GM19351 (cell line): Measurements from ENCODE around the gene TNRC6A.
"Not testable (repeated sequence)": the region's sequence is repeated elsewhere in the genome, so short reads cannot be mapped to it uniquely, and the experiment has no call there.

Experiments
- ATAC-seq: cut with Tn5 transposase; IDR thresholded peaks from one replicate; pipeline ENCODE4 v1.9.1; 2021; ENCODE audit warnings: mild to moderate bottlenecking, moderate library complexity; ENCODE audit not compliant: unreplicated experiment

Gene TNRC6A

DNA sequence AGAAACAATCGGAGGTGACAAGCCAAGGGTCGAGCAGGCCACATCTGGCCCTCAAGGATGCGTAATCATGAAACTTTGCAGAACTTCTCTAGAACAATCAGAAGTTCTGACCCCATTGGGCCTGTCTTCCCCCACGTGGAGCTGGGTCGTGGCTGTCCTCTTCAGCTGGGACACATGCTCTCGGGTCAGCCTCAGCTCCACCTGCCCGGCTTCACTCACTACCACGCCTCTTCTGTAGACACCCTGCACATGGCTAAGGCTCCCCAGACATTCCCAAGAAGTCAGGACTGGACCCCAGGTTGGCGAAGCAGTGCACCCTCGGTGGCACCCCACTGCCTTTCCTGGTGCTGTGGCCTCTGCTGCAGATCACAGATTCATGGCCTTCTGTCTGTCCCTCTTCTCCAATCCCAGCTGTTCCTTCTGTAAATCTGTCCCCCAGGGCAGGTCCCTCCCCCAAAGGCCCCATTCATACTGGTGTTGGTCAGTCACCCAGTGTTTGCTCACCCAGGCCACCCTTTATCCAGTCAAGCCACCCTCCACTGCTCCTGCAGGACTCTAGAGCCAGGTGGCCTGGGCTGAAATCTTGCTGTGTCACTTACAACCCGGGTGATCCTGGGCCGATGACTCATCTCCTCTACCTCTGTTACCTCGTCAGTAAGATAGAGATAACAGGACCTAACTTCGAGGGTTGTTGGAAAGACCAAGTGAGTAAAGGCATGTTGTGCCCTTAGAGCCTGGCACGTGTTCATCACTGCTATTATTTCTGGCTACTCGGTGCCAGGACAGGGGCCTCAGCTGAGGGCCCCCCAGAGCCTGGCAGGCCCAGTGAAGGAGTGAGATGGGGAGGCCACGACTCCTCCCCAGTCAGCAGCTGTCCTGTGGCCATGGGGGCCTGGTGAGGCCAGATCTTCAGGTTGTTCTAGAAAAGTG lies 114.9 kb downstream of the TNRC6A start:
- ATAC-seq = no peak

GRCh38 chr16:24845031-24845365 lies 115.5 kb downstream of the TNRC6A start:
- ATAC-seq = not testable (repeated sequence)

DNA sequence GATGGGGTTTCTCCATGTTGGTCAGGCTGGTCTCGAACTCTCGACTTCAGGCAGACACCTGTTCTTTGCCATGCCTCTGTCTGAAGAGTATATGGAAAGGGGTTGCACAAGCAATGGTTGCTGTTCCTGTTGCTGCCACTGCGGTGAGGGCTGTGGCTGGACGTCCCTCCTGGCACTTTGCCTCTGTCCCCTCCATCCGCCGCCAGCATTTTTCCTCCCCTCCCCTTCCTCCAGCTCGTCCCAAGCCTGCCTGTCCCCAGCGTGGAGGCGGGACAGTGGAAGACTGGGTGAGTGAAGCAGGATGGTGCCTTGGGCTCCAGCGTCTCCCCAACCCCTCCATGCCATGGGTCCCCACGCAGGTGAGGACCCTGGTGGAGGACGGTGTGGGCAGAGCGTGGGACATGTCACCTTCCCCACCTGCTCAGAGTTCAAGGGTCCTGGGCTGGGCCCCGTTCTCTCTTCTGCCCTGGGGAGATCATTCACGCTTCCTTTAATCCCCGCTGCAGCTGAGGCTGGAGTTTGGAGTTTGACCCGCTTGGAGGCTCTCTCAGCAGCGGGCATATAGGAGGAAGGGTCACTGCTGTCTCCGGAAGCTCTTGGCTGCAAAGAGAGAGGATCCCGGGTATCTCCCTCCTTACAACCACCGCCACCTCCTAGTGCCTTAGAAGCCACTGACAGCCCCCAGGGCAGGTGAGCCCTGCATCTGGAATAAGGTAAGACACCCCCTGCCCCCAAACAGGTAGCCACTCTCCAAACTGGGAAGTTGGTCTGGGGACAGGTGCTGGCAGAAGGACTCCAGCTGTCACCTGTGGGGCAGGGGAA lies 116.5 kb downstream of the TNRC6A start, which contains the start of gene SLC5A11:
Gene SLC5A11 (plus strand): TSS at position 238 of the 822 bp plus-strand sequence. CDS start 12,681 bp downstream, outside the sequence.
- no peak for ATAC-seq

GRCh38 chr16:24846548-24847357 lies 117.3 kb downstream of the TNRC6A start:
- no peak for ATAC-seq

DNA sequence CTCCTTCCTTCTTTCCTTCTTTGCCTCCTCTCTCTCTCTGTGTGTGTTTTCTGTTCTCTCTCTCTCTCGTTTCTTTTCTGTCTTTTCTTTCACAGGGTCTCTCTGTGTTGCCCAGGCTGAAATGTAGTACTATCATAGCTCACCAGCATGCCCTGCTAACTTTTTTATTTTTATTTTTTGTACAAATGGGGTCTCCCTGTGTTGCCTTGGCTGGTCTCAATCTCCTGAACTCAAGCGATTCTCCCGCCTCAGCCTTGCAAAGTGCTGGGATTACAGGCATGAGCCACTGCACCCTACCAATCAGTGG lies 117.9 kb downstream of the TNRC6A start:
- no peak for ATAC-seq

GRCh38 chr16:24848065-24848464 lies 118.6 kb downstream of the TNRC6A start:
- no peak for ATAC-seq

GRCh38 chr16:24849641-24850040 lies 120.2 kb downstream of the TNRC6A start:
- ATAC-seq = no peak

GRCh38 chr16:24850289-24850938 lies 121.0 kb downstream of the TNRC6A start:
- ATAC-seq = no peak

DNA sequence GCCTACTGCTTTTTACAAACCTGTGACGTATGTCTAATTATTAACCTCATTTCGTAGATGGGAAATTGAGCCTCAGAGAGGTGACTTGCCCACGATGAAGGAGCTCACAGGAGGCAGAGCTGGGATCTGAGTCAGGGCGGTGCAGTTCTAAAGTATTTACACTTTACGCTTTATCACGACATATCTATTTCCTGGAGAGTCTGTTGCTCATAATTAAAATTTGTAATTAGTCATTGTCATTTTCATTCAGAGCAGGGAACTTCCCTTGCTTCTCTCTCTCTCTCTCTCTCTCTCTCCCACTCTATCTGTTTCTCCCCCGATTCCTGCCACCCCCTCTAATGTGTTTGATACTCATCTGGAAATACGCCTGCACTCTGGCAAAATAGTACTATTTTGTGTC lies 122.2 kb downstream of the TNRC6A start:
- ATAC-seq = no peak

- ATAC-seq = no peak
Measured at GRCh38 chr16:24852281-24852721, 122.8 kb downstream of the TNRC6A start.

DNA sequence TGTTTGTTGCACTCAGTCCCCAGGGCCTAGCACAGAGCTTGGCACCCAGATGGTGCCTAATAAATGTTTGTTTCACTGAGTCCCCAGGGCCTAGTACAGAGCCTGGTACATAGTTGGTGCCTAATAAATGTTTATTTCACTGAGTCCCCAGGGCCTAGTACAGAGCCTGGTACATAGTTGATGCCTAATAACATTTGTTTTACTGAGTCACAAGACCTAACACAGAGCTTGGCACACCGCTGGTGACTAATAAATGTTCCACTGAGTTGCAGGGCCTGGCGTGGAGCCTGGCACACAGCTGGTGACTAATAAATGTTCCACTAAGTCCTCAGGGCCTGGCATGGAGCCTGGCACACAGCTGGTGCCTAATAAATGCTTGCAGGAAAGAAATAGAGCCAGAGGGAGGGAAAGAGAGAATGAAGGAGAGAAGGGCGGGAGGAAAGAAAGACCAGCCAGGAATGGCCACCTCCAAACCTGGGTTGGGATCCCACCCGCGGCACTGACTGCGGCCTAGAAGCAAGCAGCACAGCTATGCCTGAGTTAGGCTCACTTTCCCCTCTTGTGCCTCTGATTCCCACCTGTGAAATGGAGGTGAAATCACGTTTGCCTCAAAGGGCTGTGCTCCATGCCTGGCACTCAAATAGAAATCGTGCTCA lies 123.8 kb downstream of the TNRC6A start:
- ATAC-seq = no peak

DNA sequence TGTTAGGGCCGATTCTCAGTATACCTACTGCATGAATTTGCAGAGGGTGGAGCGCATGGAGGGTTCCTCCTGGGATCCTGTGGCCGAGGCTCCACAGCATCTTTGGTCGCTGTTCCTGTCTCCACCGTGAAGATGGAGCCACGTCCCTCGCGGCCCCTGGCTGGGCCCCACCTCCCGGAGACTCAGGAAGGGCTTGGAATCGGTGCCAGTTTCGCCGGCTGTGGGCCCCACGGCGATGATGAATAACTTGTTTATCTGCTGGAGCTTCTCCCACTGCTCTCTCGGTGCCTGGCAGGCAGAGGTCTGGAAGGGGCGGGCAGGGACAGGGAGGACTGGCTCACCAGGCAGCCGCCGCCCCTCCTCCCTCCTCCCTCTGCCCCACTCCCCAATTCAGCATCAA lies 124.4 kb downstream of the TNRC6A start:
- ATAC-seq = no peak

GRCh38 chr16:24854607-24855171 lies 125.2 kb downstream of the TNRC6A start:
- no peak for ATAC-seq

DNA sequence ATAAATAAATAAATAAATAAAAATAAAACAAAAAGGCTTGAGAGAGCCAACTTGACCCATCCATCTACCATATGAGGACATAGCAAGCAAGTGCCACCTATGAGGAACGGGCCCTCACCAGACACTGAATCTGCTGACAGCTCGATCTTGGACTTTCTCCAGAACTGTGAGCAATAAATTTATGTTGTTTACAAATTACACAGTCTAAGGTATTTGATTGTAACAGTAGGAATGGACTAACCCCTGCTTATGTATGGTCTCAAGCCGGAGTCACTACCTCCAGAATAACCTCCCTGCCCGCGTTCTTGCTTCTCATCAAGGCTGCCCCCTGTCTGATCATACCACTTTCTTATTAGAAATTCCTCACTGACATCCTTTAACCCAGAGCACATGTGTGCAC lies 126.2 kb downstream of the TNRC6A start:
- no peak for ATAC-seq

GRCh38 chr16:24856871-24857270 lies 127.4 kb downstream of the TNRC6A start:
- ATAC-seq = not testable (repeated sequence)

GRCh38 chr16:24858219-24859041 lies 129.0 kb downstream of the TNRC6A start:
- no peak for ATAC-seq

GRCh38 chr16:24861461-24861860 lies 132.0 kb downstream of the TNRC6A start:
- ATAC-seq = no peak

- ATAC-seq = no peak
Measured at GRCh38 chr16:24863582-24864437, 134.4 kb downstream of the TNRC6A start.
